Suppressor macrophage treated with lipopolysaccharide for 1 hour (primary cell): ENCODE measurements around the gene ERICH3.
"Not testable (repeated sequence)": the region's sequence is repeated elsewhere in the genome, so short reads cannot be mapped to it uniquely, and the experiment has no call there.

ENCODE experiments used
- DNase-seq, 3 donors: peaks; one replicate each; pipeline ENCODE4 v3.0.0-alpha.2; 2020 to 2022

Gene ERICH3

DNA sequence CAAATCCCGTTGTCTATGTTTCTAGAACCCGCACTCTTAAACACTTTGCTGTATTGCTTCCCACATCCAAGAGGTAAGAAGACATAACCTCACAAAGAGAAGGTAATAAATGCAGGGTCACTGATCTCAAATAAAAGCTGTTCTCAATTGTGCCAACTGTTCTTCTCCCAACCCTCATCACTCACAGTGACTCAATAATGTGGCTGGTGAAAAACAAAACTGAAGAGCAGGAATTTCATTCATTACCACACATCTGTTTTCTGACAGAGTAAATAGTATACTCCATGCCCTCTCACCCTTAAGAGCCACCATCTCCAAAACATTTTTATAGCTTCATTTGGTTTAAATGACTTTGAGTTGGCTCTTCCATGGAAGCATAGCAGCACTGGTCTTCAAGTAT is 6.2 kb upstream of the ERICH3 start:
- no peak for DNase-seq

DNA sequence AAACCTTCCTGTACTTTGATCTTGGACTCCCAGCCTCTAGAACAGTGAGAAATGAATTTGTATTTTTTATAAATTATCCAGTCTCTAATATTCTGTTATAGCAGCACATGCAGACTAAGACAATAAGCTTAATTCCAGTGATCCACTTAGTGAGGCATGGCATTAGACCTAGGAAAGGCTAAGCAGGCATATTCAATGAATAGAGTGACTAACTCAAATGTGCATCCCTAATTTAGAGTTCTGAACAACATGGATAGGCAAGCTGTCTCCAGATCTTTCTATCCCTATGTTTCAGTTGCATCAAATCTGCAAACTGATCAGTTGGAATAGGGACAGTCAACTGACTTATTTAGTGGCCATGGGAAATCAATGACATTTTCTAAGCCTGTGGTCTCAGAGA is 4.3 kb upstream of the ERICH3 start:
- DNase-seq = no peak

DNA sequence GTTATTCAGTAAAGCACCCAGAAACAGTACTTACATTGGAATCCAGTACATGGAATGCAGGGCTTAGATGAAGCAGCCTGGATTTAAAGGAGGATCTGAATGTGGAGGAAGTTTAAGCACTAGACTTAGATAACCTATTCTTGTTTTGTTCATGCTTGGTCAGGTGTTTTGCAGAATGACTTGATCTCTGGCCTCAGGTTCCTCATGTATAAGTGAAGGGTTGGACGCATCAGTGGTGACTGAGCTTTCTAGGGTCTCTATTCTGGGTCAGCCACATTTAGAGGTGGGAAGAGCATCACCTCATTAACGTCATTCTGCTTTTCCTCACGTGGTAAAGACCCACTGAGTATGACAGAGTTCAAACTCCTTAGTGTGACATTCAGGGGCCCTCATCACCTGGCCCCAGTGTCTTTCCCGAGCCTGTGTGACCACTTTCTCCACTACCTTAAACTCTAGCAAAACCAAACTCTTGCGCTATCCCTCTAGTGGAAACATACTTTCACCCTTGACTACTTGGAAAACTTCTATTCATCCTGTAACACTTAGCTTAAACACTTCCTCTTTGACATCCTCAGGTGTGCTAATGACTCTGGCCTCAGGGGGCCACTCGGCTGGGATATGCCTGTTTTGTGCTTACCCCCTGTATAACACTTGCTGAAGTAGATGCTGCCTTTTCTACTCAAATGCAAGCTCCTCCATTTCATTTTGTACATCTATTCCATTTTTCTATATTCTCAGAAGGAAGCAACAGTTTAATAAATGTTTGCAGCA is 871 bp upstream of the ERICH3 start:
- no peak for DNase-seq

DNA sequence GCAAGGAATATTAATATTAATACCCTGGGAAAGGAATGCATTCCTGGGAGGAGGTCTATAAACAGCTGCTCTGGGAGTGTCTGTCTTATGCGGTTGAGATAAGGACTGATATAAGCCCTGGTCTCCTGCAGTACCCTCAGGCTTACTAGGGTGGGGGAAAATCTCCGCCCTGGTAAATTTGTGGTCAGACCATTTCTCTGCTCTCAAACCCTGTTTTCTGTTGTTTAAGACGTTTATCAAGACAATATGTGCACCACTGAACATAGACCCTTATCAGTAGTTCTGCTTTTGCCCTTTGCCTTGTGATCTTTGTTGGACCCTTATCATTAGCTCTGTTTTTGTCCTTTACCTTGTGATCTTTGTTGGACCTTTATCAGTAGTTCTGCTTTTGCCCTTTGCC is 2.7 kb downstream of the ERICH3 start:
- DNase-seq = not testable (repeated sequence)

DNA sequence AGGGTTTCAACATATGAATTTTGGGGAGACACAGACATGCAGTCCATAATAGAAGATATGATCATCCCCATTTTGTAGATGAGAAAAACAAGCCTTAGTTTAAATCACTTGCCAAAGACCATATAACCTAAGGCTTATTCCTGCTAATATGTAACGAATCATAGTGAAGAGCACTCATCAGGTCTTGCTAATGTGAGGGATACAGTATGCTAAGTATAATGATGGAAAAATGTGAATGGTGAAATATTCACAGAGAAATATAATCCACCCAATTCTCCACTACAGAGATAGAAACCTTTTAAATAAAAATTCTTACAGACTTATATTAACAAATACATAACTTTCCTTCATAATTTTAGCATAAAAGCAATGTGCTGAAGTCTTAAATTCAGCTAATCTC is 18.9 kb downstream of the ERICH3 start:
- no peak for DNase-seq

DNA sequence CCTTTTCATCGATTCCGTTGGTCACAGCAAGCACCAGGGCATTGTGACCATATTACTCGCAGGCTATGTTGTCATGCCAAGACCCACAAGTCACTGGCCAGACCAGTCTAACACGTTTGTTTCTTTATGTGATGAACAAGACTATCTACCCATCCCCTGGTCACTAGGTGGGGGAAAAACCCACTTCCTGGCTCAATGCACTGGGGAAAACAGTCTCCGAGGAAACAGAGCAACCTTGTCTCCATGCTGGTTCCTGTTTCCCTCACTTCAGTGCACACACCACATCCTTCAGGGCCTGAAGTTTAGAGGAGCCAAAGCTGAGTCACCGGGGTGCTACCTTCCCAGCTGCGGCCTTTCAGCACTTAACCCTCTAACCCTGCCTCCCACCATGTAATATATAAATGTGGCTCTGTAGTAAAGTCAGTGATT is 20.9 kb downstream of the ERICH3 start:
- DNase-seq = no peak

DNA sequence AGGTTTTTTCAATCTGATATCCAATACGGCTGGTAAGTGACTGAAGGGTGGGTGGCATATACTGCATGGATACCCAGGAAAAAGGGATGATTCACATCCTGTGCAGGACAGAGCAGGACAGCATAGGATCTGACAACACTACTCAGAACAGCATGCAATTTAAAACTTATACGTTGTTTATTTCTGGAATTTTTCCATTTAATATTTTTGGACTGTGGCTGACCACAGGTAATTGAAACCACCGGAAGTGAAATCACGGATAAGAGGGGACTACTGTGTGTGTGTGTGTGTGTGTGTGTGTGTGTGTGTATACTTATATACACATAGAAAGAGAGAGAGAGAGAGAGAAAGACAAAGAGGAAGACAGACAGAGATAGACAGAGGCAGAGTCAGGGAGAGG is 23.0 kb downstream of the ERICH3 start:
- DNase-seq = no peak

DNA sequence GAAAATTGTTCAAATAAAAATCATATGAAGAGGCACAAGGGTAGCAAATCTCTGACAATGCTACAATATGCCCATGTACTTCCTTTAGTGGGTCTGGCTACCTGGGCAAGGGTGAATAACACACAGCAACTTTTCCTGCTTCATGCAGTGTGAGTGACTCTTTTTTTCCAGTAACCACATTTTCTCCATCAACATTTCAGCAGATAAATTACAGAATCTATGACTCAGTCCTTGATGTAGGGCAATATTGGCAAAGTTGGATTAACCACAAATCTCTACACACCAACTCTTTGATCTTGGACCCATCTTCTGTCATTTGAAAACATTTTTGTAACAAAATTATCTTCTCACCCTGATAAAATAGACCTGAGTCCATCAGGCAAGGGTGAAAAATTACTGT is 31.7 kb downstream of the ERICH3 start:
- DNase-seq = no peak

DNA sequence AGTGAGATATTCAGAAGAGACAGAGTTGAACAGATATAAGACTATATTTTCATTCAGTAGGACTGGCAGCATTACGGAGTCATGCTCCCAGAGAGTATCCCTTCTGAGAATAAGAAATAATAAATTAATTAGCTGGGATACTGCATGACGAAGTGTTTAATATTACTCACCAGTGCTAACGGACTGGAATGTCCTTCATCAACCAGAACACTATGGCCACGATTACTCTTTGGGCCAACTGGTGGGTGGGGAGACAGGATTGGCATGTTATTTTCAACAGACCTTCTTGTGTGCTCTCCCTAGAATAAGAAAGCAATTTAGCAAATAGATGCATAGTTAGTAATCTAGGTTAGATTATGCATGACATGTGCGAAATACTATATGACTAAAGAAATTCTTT is 32.4 kb downstream of the ERICH3 start:
- no peak for DNase-seq

DNA sequence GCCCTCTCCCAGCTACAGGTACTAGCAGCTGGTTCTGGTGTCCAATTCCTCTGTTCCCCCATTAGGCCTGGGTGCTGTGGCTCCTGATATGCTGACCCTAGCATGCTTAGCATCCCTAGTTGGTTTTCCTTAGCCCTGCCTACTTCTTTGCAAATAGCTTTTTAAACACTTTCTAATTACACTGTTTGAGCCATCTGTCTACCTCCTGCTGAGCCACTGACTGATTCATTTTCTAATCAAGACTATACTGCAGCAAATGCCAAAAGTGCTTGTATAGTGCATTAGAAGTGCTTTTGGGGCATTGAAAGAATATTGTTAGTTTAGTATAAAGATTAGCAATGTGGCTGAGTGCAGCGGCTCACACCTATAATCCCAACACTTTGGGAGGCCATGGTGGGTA is 36.3 kb downstream of the ERICH3 start:
- no peak for DNase-seq

DNA sequence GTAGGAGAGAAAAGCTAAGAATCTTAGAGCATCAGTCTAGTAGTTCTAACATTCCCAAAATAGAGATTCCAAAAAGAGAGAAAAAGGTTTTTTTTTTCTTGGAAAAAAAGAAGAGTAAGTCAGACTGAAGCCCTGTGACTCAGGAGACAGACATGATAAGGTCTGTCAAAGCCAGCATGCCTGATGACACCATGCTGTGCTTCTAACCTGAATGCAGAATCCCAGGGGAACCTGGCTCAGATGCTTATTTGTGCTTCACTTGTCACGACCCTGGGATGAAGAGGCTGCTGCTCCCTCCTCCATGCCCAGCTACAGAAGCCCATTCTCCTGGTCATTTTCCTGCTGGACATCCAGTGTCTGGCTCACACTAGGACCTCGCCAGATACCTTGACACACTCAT is 44.3 kb downstream of the ERICH3 start:
- no peak for DNase-seq

DNA sequence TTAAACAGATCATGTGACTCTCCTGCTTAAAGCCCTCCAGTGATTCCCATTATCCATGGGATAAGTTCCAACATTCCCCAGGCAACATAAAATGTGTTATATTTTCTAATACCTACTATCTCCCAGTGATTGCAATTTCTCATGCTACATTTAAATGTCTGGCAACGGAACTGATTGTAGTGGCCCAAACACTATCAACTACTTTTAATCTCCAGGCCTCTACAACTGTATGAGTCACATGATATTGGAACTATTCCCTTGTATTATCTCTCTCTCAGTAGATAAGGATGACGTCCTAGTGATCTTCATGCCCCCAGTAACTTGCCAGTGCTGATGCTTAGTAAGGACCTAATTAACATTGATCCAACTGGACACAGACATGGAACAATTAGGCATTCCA is 49.9 kb downstream of the ERICH3 start:
- no peak for DNase-seq

DNA sequence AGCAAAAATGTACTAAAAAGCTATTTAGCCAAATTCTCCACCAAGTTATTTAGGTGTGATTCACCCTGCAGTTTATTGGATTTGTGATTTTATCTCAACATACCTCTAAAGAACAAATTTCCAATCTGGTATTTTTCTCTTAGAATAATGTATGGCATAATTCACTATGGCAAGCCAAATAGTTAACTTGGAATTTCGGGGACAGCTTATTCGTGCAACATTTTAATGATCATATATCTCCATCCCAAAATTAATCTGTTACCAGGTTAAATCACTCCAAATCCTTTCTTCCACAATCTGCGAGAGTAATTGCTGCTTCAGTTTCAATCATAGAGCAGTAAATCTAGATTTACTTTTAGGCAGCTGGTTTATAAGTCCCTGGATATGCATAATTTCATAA is 53.4 kb downstream of the ERICH3 start:
- DNase-seq = no peak

DNA sequence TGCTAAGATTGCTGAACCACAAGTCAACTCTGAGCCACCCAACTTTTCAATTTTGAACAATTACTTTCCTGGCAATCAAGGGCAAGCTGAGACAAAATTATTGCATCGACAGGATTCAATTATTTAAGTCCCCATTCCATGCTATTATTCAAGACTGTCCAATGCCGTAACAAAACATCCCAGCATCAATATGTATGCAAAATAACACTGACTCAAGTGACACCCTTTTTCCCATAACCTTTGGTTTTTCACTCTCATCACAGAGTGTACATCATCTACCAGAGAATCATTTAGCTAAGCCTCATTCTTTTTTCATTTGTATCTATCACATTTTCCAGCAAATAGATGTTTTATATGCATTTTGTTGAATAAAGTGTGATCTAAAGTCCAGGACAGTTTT is 54.6 kb downstream of the ERICH3 start:
- DNase-seq = no peak

DNA sequence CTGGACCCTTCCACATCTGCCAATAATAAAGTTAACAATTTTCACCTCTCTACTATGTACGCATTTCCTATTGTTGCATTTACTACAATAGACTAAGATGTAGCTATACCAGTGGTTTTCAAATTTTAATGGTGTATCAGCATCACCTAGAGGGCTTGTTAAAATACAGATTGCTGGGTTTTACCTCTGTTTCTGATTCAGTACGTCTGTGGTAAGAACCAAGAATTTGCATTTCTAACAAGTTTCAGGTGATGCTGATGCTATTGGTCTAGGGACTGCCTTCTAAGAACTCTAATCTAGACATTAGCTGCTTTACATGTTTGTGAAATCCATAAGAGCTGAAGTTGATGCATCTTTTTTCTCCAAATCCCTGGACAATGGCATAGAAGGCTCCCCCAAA is 59.7 kb downstream of the ERICH3 start:
- DNase-seq = no peak

DNA sequence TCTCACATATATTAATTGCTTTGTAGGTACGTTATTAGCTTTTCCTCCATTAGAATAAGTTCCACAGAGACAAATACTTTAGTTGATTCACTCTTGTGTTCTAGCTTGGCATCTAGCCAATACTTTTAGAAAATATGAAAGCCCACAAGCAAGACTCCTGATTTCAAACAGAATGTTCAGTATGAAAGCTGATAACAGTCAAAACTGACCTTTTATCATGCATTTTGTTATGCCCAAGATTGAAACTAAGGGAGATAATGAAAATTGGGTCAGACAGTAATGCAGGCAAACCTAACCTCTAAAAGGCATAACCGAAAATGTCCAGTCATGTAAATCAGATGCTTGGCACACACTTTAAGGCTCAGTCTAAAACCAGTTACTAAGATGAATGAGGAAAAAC is 61.7 kb downstream of the ERICH3 start:
- DNase-seq = no peak

DNA sequence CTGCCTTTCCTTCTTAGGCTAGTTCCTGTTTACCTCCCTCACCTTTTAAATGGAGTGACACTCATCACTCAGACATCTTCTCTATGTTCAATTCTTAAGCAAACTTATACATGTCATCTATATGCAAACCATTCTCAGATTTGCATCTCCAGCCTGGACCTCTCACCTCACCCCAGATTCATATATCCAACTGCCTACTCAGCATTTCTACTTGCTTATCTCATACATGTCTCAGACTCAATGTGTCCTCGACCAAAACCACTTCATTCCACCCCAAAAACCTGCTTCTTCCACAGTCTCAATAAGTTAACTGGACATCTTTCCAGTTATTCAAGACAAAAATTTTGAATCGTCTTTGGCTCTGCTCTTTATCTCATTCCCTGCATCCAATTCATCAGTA is 62.6 kb downstream of the ERICH3 start:
- DNase-seq = no peak

DNA sequence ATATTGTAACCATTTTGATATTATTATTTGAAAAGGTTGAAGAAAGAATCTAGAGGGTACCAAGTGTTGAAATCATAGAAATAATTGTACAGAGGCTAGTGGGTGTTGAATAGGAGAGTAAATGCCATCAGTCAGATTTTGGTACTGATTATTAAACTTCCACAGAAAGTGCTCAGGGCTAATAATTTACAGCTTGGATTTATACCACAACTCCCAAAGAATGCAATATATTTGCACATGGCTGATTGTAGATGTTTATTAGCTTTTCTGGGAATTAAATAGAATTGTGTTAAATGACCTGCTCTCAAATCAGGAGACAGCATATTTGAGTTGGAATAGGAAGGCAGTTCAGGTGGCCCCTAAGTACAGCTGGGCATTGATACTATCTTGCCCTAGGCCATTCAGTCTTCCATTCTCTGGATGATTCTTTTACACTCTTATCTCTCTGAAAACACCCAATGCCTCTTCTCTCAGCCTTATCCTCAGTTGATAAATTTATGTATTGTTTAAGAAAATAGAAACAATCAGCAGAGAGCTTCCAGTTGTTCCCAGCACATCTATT is 63.7 kb downstream of the ERICH3 start:
- no peak for DNase-seq

DNA sequence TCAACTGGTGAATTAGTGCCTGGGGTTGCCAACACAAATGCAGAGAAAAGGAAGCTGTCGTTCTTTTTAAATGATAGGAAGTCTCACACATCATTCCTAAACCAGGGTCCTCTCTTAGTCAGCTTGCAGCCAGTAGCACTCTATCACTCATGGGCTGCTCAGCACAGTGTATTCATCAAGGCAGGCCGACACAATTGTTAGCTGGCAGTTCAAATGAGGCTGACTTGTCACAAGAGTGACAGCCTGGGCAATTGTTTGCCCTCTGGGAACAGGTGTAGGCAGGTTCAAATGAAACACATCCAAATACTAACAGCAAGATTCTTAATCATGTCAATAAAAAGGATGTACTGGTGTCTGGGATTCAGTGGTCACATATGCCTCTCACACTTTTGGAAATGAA is 76.9 kb downstream of the ERICH3 start:
- no peak for DNase-seq

DNA sequence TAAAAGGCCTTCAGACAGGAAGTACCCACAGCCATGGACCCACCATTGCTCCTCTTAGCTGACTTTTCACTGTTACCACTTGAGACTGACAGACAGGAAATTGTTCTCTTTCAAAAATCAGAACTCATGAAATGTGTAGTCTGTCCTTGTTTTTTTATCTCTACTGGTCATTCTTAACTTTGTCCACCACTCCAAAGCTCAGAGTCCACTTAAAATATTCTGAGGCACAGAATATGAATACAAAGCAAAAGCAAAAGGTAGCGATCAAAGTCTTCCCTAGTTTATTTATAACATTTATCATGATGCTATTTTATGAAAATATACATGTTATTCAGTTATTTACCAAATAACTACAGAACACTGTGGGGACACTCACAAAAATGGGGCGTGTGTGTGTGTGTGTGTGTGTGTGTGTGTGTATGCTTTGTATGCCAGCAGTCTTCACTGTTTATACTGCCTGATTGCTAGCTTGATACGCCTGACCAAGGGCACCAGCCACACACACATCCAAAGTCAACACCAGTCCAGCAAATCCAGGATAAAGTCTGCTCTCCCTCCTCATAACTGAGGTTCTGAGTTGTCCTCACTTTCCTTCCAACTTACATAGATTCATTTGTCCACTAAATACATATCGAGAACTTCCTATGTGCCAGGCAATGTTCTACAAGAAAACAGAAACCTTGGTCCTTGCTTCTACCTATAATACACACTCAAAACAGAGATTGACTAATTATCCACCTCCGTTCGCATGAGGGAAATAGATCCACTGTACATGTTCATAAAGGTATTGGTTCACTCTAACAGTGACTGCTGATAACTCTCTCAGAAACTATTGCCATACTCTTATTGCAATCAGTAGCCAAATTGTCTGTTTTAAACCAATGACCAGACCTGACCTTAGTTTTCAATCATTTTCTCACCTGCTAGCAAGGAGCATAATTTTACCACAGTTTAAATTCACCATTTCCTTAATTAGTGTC is 79.4 kb downstream of the ERICH3 start:
- DNase-seq = no peak

DNA sequence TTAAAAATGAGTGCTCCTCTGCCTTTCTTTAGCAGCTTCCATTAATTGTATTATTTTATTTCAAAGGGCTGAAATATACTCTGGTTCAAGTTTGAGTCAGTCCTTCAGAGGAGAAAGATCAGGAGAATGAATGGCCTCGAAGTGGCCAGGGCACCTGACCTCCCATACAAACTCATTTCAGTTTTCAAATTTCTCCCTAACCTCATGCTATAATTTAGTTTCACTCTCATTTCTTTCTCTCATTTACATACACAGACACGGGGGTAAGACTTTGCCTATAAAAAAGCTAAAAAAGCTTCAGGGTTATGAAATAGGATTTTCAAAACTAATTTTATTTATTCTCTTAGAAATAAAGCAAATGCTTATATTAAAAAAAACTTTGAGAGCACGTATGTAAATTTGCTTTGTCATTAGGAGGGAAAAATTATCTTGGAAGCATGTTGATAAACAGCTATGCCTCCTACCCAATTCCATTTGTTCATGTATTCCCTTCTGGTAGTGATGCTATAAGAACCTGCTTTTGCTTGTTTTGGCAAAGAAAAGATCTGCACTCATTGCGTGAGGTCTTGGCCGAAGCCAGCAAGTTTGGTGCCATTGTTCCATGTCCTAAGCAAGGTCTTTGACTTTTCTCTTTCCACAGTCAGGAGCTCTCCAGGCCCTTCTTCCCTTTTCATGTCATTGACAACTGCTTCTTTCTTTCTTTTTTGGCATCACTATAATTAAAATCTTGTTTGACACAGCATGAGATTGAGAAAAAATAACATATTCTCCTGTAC is 80.8 kb downstream of the ERICH3 start:
- DNase-seq = no peak

DNA sequence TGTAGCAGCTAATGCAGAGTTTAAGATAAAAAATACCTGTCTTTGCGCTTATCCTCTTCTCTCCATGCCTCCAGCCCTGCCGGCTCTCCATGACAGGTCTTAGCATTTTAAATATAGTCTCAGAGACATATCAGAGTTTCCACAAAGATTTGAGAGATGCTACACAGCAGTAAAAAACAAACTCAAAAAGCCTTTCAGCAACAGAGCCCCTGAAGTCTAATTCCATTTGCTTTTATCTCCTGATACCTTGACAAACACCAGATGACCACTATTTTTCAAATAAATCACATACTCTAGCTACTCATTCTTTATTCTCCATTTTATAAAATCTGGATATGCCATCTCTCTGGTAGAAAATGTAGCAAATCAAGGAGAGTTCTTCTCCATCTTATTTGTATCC is 81.6 kb downstream of the ERICH3 start:
- no peak for DNase-seq

DNA sequence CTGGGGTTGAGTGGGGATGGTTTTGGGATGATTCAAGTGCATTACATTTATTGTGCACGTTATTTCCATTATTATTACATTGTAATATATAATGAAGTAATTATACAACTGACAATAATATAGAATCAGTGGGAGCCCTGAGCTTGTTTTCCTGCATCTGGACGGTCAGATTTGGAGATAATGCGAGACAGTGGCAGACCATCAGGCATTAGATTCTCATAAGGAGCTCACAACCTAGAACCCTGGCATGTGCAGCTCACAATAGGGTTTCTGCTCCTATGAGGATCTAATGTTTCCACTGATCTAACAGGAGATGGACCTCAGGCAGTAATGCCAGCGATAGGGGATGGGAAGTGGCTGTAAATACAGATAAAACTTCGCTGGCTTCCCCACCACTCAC is 83.3 kb downstream of the ERICH3 start:
- DNase-seq = no peak
